Measurements from ENCODE around the gene KRTAP10-1. TPM values are rescaled to one million over a fixed set of nuclear protein-coding genes. Genes with fewer than 3 reads are reported as not detected.

The KRTAP10-1 gene
- total and polyA plus RNA-seq, 2 of the 8 experiments (the other 6 are each of a cell fraction or from before 2014, with no cell fraction given): 0.08 TPM; not detected in 1

Other genes starting within 250 kb of the KRTAP10-1 start
- gene PFKL, start 240.1 kb downstream of the KRTAP10-1 start, total RNA-seq (2021; fragmentation: NEBNext Ultra II Directional; extraction: Animal tissue kit (Norgen Biotek cat#: 25700)): 76.7 and 82.3 TPM in 2 replicates
- gene PFKL, start 240.1 kb downstream of the KRTAP10-1 start, polyA plus RNA-seq (2011; rRNA removed): 80.2 and 106 TPM in 2 replicates
- gene CFAP410, start 200.8 kb downstream of the KRTAP10-1 start, total RNA-seq (2021; fragmentation: NEBNext Ultra II Directional; extraction: Animal tissue kit (Norgen Biotek cat#: 25700)): 10.6 and 11.6 TPM in 2 replicates
- gene CFAP410, start 200.8 kb downstream of the KRTAP10-1 start, polyA plus RNA-seq (2011; rRNA removed): 12.0 and 20.5 TPM in 2 replicates
- gene TRPM2, start 186.6 kb downstream of the KRTAP10-1 start, total RNA-seq (2021; fragmentation: NEBNext Ultra II Directional; extraction: Animal tissue kit (Norgen Biotek cat#: 25700)): 0.28 and 0.36 TPM in 2 replicates
- gene TRPM2, start 186.6 kb downstream of the KRTAP10-1 start, polyA plus RNA-seq (2011; rRNA removed): 0.17 and 0.27 TPM in 2 replicates
- 5.4 and 5.9 TPM in 2 replicates for gene LRRC3, start 84.7 kb downstream of the KRTAP10-1 start, total RNA-seq (2021; fragmentation: NEBNext Ultra II Directional; extraction: Animal tissue kit (Norgen Biotek cat#: 25700))
- gene LRRC3, start 84.7 kb downstream of the KRTAP10-1 start, polyA plus RNA-seq (2011; rRNA removed): 3.1 and 4.7 TPM in 2 replicates
- gene KRTAP10-2, start 11.3 kb upstream of the KRTAP10-1 start, total RNA-seq (2021; fragmentation: NEBNext Ultra II Directional; extraction: Animal tissue kit (Norgen Biotek cat#: 25700)): not detected in 2 replicates
- 0.06 and 0.11 TPM in 2 replicates for gene KRTAP10-2, start 11.3 kb upstream of the KRTAP10-1 start, polyA plus RNA-seq (2011; rRNA removed)
- not detected in 2 replicates for gene KRTAP10-3, start 18.6 kb upstream of the KRTAP10-1 start, total RNA-seq (2021; fragmentation: NEBNext Ultra II Directional; extraction: Animal tissue kit (Norgen Biotek cat#: 25700))
- 0.16 TPM in 1 of 2 replicates, not detected in the other for gene KRTAP10-3, start 18.6 kb upstream of the KRTAP10-1 start, polyA plus RNA-seq (2011; rRNA removed)
- gene KRTAP10-4, start 33.5 kb upstream of the KRTAP10-1 start, total RNA-seq (2021; fragmentation: NEBNext Ultra II Directional; extraction: Animal tissue kit (Norgen Biotek cat#: 25700)): not detected in 2 replicates
- not detected in 2 replicates for gene KRTAP10-4, start 33.5 kb upstream of the KRTAP10-1 start, polyA plus RNA-seq (2011; rRNA removed)
- gene KRTAP10-5, start 40.4 kb upstream of the KRTAP10-1 start, total RNA-seq (2021; fragmentation: NEBNext Ultra II Directional; extraction: Animal tissue kit (Norgen Biotek cat#: 25700)): not detected in 2 replicates
- gene KRTAP10-5, start 40.4 kb upstream of the KRTAP10-1 start, polyA plus RNA-seq (2011; rRNA removed): 0.08 and 0.09 TPM in 2 replicates
- not detected in 2 replicates for gene KRTAP10-6, start 52.3 kb upstream of the KRTAP10-1 start, total RNA-seq (2021; fragmentation: NEBNext Ultra II Directional; extraction: Animal tissue kit (Norgen Biotek cat#: 25700))
- 0.12 and 0.33 TPM in 2 replicates for gene KRTAP10-6, start 52.3 kb upstream of the KRTAP10-1 start, polyA plus RNA-seq (2011; rRNA removed)
- not detected in 2 replicates for gene KRTAP10-7, start 60.4 kb upstream of the KRTAP10-1 start, total RNA-seq (2021; fragmentation: NEBNext Ultra II Directional; extraction: Animal tissue kit (Norgen Biotek cat#: 25700))
- not detected in 2 replicates for gene KRTAP10-7, start 60.4 kb upstream of the KRTAP10-1 start, polyA plus RNA-seq (2011; rRNA removed)
- not detected in 2 replicates for gene KRTAP10-8, start 71.9 kb upstream of the KRTAP10-1 start, total RNA-seq (2021; fragmentation: NEBNext Ultra II Directional; extraction: Animal tissue kit (Norgen Biotek cat#: 25700))
- gene KRTAP10-8, start 71.9 kb upstream of the KRTAP10-1 start, polyA plus RNA-seq (2011; rRNA removed): not detected in 2 replicates
- gene KRTAP10-9, start 86.9 kb upstream of the KRTAP10-1 start, total RNA-seq (2021; fragmentation: NEBNext Ultra II Directional; extraction: Animal tissue kit (Norgen Biotek cat#: 25700)): not detected in 2 replicates
- not detected in 2 replicates for gene KRTAP10-9, start 86.9 kb upstream of the KRTAP10-1 start, polyA plus RNA-seq (2011; rRNA removed)
- gene KRTAP10-10, start 97.2 kb upstream of the KRTAP10-1 start, total RNA-seq (2021; fragmentation: NEBNext Ultra II Directional; extraction: Animal tissue kit (Norgen Biotek cat#: 25700)): not detected in 2 replicates
- gene KRTAP10-10, start 97.2 kb upstream of the KRTAP10-1 start, polyA plus RNA-seq (2011; rRNA removed): not detected in 2 replicates
- gene KRTAP10-11, start 106.2 kb upstream of the KRTAP10-1 start, total RNA-seq (2021; fragmentation: NEBNext Ultra II Directional; extraction: Animal tissue kit (Norgen Biotek cat#: 25700)): not detected in 2 replicates
- gene KRTAP10-11, start 106.2 kb upstream of the KRTAP10-1 start, polyA plus RNA-seq (2011; rRNA removed): not detected in 2 replicates
- not detected in 2 replicates for gene KRTAP12-4, start 114.5 kb upstream of the KRTAP10-1 start, total RNA-seq (2021; fragmentation: NEBNext Ultra II Directional; extraction: Animal tissue kit (Norgen Biotek cat#: 25700))
- gene KRTAP12-4, start 114.5 kb upstream of the KRTAP10-1 start, polyA plus RNA-seq (2011; rRNA removed): 0.75 TPM in 1 of 2 replicates, not detected in the other
- not detected in 2 replicates for gene KRTAP12-3, start 117.7 kb upstream of the KRTAP10-1 start, total RNA-seq (2021; fragmentation: NEBNext Ultra II Directional; extraction: Animal tissue kit (Norgen Biotek cat#: 25700))
- not detected in 2 replicates for gene KRTAP12-3, start 117.7 kb upstream of the KRTAP10-1 start, polyA plus RNA-seq (2011; rRNA removed)
- not detected in 2 replicates for gene KRTAP12-2, start 126.7 kb upstream of the KRTAP10-1 start, total RNA-seq (2021; fragmentation: NEBNext Ultra II Directional; extraction: Animal tissue kit (Norgen Biotek cat#: 25700))
- 0.46 and 0.50 TPM in 2 replicates for gene KRTAP12-2, start 126.7 kb upstream of the KRTAP10-1 start, polyA plus RNA-seq (2011; rRNA removed)
- gene KRTAP12-1, start 142.0 kb upstream of the KRTAP10-1 start, total RNA-seq (2021; fragmentation: NEBNext Ultra II Directional; extraction: Animal tissue kit (Norgen Biotek cat#: 25700)): 0.73 TPM in 1 of 2 replicates, not detected in the other
- gene KRTAP12-1, start 142.0 kb upstream of the KRTAP10-1 start, polyA plus RNA-seq (2011; rRNA removed): 0.17 and 0.50 TPM in 2 replicates
- gene KRTAP10-12, start 157.0 kb upstream of the KRTAP10-1 start, total RNA-seq (2021; fragmentation: NEBNext Ultra II Directional; extraction: Animal tissue kit (Norgen Biotek cat#: 25700)): not detected in 2 replicates
- not detected in 2 replicates for gene KRTAP10-12, start 157.0 kb upstream of the KRTAP10-1 start, polyA plus RNA-seq (2011; rRNA removed)
- 0.58 and 1.1 TPM in 2 replicates for gene TSPEAR, start 171.4 kb upstream of the KRTAP10-1 start, total RNA-seq (2021; fragmentation: NEBNext Ultra II Directional; extraction: Animal tissue kit (Norgen Biotek cat#: 25700))
- 0.89 and 1.5 TPM in 2 replicates for gene TSPEAR, start 171.4 kb upstream of the KRTAP10-1 start, polyA plus RNA-seq (2011; rRNA removed)

Data from H1 (cell line).